WI38 (cell line): ENCODE data around the gene ADGRL1.
"Not testable (repeated sequence)": the region's sequence is repeated elsewhere in the genome, so short reads cannot be mapped to it uniquely, and the experiment has no call there.

Experiments
- H3K4me3 ChIP-seq: 2 replicates; pipeline ENCODE4 v1.5.1; 2011; ENCODE audit warnings: low read depth, mild to moderate bottlenecking, control low read depth, low read length
- TF ChIP-seq, protein P1 (sequence below): IDR thresholded peaks from 2 replicates; pipeline ENCODE4 v1.5.1; 2012; ENCODE audit warnings: low read depth, mild to moderate bottlenecking, control low read depth, low read length

The ADGRL1 gene

DNA sequence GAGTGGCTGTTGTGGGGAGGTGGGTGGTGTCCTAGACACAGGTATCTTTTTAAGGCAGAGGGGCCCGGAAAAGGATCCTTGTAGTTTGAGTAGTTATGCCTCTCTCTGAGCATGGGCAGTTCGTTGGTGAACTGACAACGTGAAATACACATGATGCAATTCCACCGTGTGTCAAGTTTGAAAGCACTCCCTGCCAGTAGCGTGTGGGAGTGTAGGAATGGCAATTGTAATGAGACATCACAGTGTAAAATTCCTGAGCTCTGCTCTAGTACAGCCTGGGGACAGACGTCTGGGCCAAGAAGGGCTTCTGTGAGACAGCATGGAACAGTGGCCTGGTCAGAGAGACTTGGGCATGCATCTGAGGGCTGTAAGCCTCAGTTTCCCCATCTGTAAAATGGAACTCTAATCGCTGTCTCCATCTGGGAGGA lies 59.2 kb downstream of the ADGRL1 start:
- H3K4me3 ChIP-seq, result no peak overlapping the region
- TF ChIP-seq, protein P1, sequence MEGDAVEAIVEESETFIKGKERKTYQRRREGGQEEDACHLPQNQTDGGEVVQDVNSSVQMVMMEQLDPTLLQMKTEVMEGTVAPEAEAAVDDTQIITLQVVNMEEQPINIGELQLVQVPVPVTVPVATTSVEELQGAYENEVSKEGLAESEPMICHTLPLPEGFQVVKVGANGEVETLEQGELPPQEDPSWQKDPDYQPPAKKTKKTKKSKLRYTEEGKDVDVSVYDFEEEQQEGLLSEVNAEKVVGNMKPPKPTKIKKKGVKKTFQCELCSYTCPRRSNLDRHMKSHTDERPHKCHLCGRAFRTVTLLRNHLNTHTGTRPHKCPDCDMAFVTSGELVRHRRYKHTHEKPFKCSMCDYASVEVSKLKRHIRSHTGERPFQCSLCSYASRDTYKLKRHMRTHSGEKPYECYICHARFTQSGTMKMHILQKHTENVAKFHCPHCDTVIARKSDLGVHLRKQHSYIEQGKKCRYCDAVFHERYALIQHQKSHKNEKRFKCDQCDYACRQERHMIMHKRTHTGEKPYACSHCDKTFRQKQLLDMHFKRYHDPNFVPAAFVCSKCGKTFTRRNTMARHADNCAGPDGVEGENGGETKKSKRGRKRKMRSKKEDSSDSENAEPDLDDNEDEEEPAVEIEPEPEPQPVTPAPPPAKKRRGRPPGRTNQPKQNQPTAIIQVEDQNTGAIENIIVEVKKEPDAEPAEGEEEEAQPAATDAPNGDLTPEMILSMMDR, result no peak

DNA sequence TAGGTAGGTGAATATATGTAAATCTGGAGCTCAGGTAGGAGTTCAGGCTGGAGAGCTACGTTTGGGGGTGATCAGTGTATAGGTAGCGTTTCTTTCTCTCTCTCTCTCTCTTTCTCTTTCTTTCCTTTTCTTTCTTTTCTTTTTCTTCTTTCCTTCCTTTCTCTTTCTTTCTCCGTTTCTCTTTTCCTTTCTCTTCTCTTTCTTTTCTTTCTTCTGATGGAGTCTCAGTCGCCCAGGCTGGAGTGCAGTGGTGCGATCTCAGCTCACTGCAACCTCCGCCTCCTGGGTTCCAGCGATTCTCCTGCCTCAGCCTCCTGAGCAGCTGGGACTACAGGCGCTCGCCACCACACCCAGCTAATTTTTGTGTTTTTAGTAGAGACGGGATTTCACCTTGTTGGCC lies 59.8 kb downstream of the ADGRL1 start:
- H3K4me3 ChIP-seq, result not testable (repeated sequence)

DNA sequence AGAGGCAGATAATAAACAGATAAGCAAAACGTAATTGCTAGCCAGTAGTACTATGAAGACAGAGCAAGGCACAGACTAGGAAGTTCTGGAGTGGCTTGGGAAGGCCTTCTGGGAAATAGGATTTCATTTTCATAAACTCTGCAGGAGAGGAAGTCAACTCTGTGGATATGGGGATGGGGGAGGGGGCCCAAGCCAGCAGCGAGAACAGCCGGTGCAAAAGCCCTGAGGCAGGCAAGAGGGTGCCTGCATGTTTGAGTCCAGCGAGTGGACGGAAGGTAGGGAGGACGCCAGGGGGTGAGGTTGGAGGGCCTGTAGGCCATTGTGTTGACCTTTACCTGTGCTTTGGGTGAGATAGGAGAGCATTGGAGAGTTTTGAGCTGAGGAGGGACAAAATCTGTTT lies 60.6 kb downstream of the ADGRL1 start:
- H3K4me3 ChIP-seq, result no peak overlapping the region
- TF ChIP-seq, protein P1, result no peak

DNA sequence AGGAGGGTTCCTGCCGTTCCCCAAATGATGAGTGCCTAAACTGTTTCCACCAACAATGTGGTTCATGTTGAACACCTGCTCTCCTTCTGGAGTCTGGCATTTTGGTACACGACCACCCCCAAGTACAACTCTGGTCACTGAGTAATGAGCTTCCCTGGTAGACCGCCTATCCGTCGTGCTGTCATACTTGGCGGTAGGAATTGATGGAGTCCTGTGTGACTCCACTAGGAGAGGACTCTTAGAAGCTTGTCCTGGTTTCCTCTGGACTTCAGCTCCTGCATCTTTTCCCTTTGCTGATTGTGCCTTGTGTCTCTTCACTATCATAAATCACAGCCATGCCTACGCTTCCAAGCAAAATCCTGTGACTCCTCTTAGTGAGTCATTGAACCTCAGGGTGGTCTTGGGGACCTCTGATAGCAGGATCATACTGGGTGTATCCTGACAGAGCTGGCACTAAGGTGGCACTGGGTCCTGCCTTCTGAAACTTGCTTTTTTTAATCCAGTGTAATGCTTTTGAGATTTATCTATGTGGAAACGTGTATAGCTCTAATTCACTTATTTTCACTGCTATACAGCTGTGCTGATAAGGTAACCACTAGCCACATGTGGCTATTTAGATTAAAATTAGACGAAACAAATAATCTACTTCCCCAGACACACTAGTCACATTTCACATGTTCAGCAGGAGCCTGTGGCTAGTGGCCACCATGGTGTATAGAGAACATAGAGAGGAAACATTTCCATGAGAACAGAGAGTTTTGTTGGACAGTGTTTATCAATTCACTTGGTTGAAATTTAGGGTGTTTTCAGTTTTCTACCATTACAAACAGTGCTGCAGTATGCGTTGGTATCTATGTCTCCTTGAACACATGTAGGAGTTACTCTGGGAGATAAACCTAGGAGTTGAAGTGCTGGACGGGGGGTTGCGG lies 63.4 kb downstream of the ADGRL1 start:
- H3K4me3 ChIP-seq, result no peak overlapping the region
- TF ChIP-seq, protein P1, result no peak

DNA sequence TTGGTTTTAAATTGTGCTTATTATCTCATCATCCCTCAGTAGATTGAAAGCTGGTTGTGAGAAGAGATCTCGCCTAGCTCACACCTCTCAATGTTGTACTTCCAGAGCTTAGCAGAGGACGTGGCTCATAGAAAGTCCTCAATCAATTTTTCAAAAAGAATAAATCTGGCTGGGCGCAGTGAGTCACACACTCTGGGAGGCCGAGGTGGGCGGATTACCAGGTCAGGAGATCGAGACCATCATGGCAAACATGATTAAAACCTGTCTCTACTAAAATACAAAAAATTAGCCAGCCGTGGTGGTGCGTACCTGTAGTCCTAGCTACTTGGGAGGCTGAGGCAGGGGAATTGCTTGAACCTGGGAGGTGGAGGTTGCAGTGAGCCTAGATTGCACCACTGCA lies 64.9 kb downstream of the ADGRL1 start:
- no peak overlapping the region for H3K4me3 ChIP-seq
- TF ChIP-seq, protein P1, result no peak

DNA sequence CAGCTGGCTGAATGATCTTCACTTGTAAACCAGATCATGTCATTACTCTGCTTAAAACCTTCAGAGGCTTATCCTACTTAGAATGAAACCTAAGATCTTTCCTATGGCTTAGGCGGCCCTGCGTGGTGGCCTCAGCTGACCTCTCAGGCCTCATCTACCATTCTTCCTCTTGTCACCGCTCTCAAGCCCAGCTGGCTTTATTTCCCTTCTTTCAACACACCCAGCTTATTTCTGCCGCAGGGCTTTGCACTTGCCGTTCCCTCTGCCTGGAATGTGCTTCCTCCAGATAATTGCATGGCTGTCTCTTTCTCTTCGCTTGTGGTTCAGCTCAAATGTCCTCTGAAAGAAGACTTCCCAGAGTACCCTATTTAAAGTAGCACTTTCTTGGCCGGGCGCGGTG lies 66.0 kb downstream of the ADGRL1 start:
- H3K4me3 ChIP-seq, result no peak overlapping the region
- TF ChIP-seq, protein P1, result no peak

DNA sequence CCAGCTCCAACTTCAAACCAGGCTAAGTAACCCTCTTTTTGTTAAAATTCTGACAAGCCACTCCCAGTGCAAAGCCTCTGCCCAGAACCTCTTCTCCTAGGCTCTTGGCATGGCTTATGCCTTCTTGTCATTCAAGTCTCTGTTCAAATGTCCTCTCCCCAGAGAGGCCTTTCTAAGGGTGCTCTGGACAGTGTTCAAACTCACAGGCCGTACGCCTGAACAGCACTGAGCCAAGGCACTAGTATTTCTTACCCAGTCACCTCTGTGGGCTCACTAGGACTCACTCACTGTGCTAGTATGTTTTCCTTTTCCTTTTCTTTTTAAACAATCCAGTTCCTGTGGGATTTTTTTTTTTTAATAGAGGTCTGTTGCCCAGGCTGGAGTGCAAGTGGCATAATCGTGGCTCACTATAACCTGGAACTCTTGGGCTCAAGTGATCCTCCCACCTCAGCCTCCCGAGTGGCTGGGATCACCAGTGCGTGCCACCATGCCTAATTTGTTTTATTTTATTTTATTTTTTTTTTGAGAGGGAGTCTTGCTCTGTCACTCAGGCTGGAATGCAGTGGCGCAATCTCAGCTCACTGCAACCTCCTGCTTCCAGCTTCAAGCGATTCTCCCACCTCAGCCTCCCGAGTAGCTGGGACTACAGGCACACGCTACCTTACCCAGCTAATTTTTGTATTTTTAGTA lies 67.2 kb downstream of the ADGRL1 start:
- H3K4me3 ChIP-seq, result no peak overlapping the region
- TF ChIP-seq, protein P1, result no peak
